GM12872 (cell line): ENCODE results near the gene KRT86.

Source experiments
- TF ChIP-seq, protein P1 (sequence below): IDR thresholded peaks from 3 replicates; pipeline ENCODE4 v1.5.1; 2011; ENCODE audit warnings: low read depth, mild to moderate bottlenecking, low read length, moderate library complexity; ENCODE audit not compliant: insufficient read depth

Gene KRT86

DNA sequence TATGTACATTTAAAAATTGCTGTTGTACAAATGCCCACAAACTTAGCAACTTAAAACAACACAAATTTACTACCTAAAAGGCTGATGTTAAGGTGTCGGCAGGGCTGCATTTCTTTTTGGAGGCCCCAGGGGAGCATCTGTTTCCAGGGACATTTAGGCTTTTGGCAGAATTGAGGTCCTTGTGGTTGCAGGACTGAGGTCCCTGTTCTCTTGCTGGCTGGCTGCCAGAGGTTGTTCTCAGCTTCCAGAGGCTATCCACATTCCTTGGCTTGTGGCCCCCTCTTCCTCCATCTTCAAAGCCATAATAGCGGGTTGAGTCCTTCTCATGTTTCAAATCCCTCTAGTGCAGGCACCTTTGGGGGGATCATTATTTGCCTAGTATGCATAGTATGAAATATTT lies 69.1 kb downstream of the KRT86 start:
- TF ChIP-seq, protein P1, sequence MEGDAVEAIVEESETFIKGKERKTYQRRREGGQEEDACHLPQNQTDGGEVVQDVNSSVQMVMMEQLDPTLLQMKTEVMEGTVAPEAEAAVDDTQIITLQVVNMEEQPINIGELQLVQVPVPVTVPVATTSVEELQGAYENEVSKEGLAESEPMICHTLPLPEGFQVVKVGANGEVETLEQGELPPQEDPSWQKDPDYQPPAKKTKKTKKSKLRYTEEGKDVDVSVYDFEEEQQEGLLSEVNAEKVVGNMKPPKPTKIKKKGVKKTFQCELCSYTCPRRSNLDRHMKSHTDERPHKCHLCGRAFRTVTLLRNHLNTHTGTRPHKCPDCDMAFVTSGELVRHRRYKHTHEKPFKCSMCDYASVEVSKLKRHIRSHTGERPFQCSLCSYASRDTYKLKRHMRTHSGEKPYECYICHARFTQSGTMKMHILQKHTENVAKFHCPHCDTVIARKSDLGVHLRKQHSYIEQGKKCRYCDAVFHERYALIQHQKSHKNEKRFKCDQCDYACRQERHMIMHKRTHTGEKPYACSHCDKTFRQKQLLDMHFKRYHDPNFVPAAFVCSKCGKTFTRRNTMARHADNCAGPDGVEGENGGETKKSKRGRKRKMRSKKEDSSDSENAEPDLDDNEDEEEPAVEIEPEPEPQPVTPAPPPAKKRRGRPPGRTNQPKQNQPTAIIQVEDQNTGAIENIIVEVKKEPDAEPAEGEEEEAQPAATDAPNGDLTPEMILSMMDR, result no peak

DNA sequence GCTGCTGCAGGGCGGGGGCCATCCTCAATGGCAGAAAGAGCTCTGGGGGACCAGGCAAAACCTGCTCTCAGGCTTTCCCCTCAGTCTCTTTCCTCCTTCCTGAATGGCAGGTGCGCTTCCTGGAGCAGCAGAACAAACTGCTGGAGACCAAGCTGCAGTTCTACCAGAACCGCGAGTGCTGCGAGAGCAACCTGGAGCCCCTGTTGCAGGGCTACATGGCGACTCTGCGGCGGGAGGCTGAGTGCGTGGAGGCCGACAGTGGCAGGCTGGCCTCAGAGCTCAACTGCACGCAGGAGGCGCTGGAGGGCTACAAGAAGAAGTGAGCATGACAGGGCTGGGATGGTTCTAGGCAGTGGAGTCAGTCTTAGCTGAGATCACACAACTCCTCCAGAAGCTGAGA lies 69.7 kb downstream of the KRT86 start:
- TF ChIP-seq, protein P1, result no peak

DNA sequence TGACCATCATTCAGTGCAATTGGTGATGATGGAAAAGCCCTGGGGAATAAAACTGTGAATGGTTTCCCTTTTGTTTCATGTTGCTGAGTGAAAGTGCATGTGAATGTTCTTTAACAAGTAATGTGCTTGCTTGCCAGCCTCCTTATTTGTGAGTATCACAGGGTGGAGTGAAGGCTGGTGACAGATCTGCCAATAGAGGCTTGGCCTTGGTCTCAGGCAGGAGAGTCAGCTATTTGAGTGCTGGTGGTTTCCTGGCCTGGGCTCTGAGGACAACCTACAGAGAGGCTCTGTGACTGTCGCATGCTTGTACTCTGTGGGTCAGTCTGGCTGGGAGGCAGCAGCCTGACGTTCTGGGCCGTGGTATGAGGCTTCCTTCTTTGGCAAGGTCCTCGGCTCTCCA lies 72.1 kb downstream of the KRT86 start:
- TF ChIP-seq, protein P1, result no peak

DNA sequence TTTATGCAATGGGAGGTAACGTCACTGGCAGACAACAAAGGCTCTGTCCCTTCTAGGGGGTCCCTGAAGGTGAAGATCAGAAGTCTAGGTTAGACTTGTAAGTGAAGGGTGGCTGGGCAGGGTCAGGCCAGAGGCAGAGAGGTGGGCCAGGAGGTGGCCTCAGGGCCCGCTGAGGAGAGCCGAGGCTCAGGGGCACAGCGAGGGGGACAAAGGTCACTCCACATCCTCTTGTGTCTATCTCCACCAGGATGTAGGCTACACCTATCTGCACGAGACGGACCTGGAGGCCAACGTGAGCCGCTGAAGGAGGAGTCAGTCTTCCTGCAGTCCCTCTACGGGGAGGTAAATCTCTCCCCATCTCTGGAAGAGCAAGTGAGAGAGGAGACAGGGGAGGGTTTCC lies 72.6 kb downstream of the KRT86 start:
- TF ChIP-seq, protein P1, result no peak

DNA sequence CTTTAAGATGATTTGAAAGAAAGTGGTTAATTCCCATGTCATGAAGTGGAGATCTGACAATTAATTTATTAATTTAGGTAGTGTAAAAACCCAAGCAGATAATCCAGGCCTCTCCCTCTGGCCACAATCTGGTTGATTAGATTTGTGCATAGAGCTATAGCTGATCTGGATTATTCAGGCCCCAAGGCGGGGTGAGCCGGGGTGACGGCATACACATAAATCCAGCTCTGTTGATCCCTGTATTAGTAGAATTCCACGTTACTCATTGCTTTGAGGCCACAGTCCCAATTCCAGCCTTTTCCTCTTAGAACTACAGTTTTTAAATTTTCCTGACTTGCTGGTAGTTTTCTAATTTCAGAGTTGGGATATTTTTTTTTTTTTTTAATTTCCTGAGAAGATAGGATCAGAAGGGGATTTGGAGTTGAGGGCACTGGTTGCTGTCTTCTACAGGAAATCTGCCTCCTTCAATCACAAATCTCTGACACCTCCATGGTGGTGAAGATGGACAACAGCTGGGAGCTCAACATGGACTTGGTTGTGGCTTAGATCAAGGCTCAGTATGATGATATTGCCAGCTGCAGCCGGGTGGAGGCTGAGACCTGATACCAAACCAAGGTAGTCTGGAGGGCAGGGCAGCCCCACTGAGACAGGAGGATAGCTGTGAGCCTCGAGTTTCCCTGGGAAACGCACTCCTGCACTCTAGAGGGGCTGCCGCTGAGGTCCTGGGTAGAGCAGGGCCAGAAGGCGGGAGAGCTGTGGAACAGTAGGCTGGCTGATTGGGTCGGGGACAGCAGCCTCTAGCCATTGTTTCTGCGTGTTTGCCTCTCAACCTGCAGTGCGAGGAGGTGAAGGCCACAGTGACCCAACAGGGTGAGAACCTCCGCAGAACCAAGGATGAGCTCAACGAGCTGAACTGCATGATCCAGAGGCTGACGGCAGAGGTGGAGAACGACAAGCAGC lies 73.4 kb downstream of the KRT86 start:
- TF ChIP-seq, protein P1, result no peak

DNA sequence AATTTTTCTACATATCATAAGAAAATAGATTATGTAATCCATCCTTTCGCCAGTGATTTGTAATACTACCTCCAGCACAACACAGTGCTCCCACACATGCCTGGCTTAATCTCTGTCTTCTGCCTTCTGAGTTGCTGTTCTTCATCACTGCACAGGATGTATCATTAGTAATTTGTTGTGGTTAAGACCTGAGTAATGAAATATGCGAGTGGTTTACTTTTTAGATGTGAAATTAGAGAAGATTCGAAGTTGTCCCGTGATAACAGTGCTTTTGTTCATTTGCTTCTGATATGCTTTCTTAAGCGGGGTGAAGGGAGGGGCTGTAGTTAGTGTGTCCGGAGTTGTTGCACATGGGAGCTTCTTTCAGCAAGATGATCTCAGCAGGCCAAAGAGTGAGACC lies 74.8 kb downstream of the KRT86 start:
- TF ChIP-seq, protein P1, result no peak

DNA sequence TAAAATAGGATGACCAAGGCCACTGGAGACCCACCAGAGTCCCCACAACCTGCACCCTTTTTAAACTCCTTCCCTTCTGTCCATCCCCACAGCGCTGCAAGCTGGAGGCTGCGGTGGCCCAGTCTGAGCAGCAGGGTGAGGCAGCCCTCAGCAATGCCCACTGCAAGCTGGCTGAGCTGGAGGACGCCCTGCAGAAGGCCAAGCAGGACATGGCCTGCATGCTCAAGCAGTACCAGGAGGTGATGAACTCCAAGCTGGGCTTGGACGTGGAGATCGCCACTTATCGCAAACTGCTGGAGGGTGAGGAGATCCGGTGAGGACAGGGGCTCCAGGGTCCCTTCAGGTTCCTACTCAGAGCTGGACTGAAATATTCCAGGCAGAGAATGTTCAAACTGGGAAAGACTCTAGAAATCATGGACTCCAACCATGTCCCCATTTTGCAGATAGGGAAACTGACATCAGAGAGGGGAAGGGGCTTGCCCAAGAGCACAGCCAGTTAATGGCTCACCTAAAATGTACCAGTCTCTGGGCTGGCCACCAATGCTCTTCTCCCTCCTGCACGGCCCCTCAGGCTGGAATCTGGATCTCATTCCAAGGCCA lies 75.7 kb downstream of the KRT86 start:
- TF ChIP-seq, protein P1, result no peak
